GM21737 (cell line): ENCODE data around the gene TENM3.

Experiments
- ATAC-seq: cut with Tn5 transposase; IDR thresholded peaks from one replicate; pipeline ENCODE4 v1.9.1; 2021; ENCODE audit warnings: mild to moderate bottlenecking, moderate library complexity; ENCODE audit not compliant: unreplicated experiment

The TENM3 gene

GRCh38 chr4:182252220-182252619 lies 9.0 kb downstream of the TENM3 start:
- ATAC-seq = no peak

GRCh38 chr4:182254026-182254780 lies 11.0 kb downstream of the TENM3 start:
- ATAC-seq = no peak

DNA sequence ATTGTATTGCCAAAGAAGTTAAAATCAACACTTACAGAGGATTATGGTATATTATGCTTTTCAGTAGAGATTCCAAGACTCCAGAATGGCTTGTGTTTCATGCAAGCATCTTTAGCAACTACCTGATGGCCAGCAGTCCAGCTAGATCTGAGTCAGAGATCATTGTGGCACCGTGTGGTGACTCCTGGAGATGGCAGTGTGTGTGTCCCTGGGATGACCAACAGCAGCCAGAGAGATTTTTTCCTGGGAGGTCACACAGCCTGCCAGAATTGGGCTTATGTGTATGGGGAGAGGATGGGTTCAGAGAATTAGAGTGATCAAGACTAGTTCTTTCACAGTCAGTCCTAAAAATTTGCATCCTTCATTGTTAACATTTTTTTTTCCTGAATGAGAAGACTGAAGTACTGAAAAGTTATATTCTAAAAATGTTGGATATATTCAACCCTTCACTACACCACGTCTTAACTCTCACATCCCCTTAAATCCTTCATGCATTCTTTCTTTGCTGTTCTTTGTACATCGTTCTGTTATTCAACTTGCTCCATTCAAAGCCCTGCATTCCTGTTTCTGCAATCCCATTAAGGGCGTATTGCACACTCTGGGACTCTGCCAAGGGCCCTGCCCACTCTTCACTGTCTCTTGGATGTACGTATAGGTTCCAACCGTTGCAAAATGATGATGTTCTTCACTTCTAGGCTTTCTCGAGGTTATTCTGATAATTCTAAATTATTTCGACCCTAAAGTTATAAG lies 12.4 kb downstream of the TENM3 start:
- no peak for ATAC-seq

GRCh38 chr4:182257016-182257415 lies 13.8 kb downstream of the TENM3 start:
- ATAC-seq = no peak

GRCh38 chr4:182257503-182257902 lies 14.3 kb downstream of the TENM3 start:
- no peak for ATAC-seq

DNA sequence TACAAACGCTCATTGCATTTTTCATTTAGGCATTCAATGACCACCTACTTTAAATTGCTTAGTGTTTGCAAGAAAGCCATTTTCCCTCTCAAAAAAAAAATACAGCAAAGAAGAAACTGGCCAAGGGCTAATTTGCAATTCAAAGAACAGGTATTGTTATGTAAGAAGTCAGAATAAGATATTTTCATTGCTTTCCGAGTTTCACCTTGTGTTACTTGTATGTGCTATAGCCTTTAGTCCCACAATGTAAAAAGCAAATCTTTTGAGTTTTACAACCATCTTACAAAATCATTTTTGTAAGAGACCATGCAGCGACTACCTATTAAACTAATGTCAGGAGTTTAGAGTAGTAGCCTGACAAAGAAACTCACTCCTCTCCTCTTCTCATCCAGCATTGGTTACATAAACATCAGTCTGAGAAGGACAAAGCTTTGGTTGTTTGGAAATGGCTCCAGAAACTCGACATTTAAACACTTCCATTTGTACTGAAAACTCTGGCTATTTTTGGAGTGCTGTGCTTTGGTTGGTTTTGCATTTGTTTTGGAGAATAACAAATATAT lies 15.3 kb downstream of the TENM3 start:
- no peak for ATAC-seq

DNA sequence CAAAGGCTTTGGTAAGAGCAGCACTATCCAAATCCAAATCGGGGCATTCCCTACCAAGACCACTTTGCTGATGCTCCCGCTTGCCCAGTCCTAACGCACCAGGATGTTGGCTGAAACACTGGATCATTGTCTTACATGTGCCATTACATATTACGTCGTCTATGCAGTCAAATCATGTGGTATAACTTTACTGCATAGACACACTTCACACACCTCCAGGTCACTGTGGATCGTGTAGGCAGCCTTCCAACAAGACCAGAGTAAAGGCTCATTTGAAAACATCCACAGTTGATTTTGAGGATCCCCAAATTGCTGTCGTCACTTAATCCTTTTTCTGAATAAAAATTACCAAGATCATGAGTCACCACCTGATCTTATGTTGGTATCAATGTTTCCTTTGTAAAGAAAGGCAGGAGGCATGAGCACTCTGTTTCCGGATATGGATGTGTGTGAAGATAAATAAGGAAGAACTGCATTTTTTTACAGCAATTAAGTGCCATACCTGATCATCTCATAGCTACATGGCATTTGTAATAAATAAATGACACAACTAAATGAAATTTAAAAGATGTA lies 18.5 kb downstream of the TENM3 start:
- no peak for ATAC-seq

GRCh38 chr4:182263562-182263961 lies 20.4 kb downstream of the TENM3 start:
- no peak for ATAC-seq

GRCh38 chr4:182264139-182264752 lies 21.0 kb downstream of the TENM3 start:
- no peak for ATAC-seq

- no peak for ATAC-seq
Measured at GRCh38 chr4:182265881-182266280, 22.7 kb downstream of the TENM3 start.

GRCh38 chr4:182267048-182267447 lies 23.8 kb downstream of the TENM3 start:
- no peak for ATAC-seq

GRCh38 chr4:182268966-182269365 lies 25.8 kb downstream of the TENM3 start:
- no peak for ATAC-seq

GRCh38 chr4:182271731-182272130 lies 28.5 kb downstream of the TENM3 start:
- ATAC-seq = no peak

DNA sequence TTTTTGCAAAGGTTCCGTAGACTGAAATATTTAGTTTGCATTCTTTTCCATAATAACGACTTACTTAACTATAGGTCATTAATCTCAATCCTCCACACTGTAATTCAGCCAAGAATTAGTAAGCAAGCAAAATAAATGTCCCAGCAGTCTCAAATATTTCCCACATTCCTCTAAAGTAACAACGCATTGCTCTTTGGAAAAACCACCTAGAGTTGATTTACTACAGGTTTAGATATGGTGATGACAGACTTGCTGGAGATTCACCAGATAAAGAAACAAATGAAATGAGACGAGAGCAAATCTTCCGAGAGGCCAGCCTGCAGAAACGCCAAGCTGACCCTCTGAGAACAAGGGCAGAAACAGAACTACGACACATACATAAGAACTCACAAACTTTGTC lies 28.9 kb downstream of the TENM3 start:
- ATAC-seq = no peak

GRCh38 chr4:182273191-182273935 lies 30.2 kb downstream of the TENM3 start:
- ATAC-seq = no peak

- ATAC-seq = no peak
Measured at GRCh38 chr4:182276210-182277109, 33.3 kb downstream of the TENM3 start.

GRCh38 chr4:182277377-182277776 lies 34.2 kb downstream of the TENM3 start:
- no peak for ATAC-seq

- no peak for ATAC-seq
Measured at GRCh38 chr4:182278729-182279128, 35.5 kb downstream of the TENM3 start.

DNA sequence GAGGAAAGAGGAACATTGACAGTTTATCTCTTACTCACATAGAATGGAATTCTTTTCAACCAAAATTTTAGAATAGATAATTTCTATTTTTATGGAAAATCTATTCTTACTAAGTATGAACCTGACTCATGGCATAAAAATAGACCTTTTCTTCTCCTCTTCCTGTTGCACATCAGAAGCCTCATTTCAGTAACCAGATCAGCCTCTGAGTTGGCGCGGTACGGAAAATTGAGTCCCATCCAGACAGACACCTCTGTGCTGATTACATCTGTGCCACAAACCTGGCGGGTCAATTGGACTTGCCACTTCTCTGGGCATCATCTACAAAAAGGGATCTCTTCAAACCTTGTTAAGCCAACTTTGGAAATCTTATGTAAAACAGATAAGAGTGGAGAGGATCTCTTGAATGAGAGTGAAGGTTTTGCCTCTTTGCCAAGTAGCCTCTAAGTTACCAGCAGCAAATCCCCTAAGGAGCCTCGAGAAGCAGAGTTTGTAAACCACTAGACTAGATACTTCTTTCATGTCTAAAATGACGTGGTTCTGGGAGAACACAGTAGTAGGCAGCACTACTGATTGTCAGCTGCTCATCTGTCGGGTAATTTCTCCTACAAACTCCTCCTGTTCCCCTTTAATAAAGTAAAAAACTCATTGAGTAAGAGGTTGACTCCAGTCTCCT lies 37.4 kb downstream of the TENM3 start:
- no peak for ATAC-seq
